Mesendoderm (in vitro differentiated cells): ENCODE results near the gene VIT.

Source experiments
- DNase-seq: peaks from one replicate; pipeline ENCODE4 v3.0.0; 2013
- H2AK5ac ChIP-seq: 2 replicates; pipeline ENCODE4 v1.6.1; 2013; ENCODE audit warnings: low read length, inconsistent platforms
- H2BK120ac ChIP-seq: 2 replicates; pipeline ENCODE4 v1.6.1; 2013; ENCODE audit warnings: low read depth, mild to moderate bottlenecking, low read length, moderate library complexity, mixed read lengths
- H2BK15ac ChIP-seq: replicated peaks from 2 replicates; pipeline ENCODE4 v1.6.1; 2013; ENCODE audit warnings: low read depth, mild to moderate bottlenecking, moderate library complexity
- H2BK5ac ChIP-seq: 2 replicates; pipeline ENCODE4 v1.6.1; 2013; ENCODE audit warnings: low read length, inconsistent platforms
- H3K18ac ChIP-seq: 2 replicates; pipeline ENCODE4 v1.6.1; 2013; ENCODE audit warnings: mild to moderate bottlenecking, low read length, mixed read lengths
- H3K23ac ChIP-seq: one replicate; pipeline ENCODE4 v1.6.1; 2013; ENCODE audit warnings: low read length
- H3K27ac ChIP-seq: 2 replicates; pipeline ENCODE4 v1.5.1; 2013; ENCODE audit warnings: low read depth, mild to moderate bottlenecking, inconsistent platforms, low read length, moderate library complexity
- H3K27me3 ChIP-seq: 2 replicates; pipeline ENCODE4 v1.6.1; 2013; ENCODE audit warnings: low read length, control low read depth, mild to moderate bottlenecking, inconsistent platforms; ENCODE audit not compliant: insufficient read depth, poor library complexity
- H3K36me3 ChIP-seq: 2 replicates; pipeline ENCODE4 v1.6.1; 2013; ENCODE audit warnings: low read length, inconsistent platforms; ENCODE audit not compliant: control insufficient read depth, insufficient read depth
- H3K4ac ChIP-seq: one replicate; pipeline ENCODE4 v1.6.1; 2013; ENCODE audit warnings: low read depth, mild to moderate bottlenecking, low read length, moderate library complexity
- H3K4me1 ChIP-seq: 2 replicates; pipeline ENCODE4 v1.6.1; 2013; ENCODE audit warnings: low read depth, low read length, inconsistent platforms; ENCODE audit not compliant: control insufficient read depth
- H3K4me2 ChIP-seq: 2 replicates; pipeline ENCODE4 v1.6.1; 2013; ENCODE audit warnings: low read length
- H3K4me3 ChIP-seq: 2 replicates; pipeline ENCODE4 v1.5.1; 2013; ENCODE audit warnings: mild to moderate bottlenecking, low read length
- H3K56ac ChIP-seq: one replicate; pipeline ENCODE4 v1.6.1; 2013; ENCODE audit warnings: low read length
- H3K79me1 ChIP-seq: 2 replicates; pipeline ENCODE4 v1.6.1; 2013; ENCODE audit warnings: low read length, inconsistent platforms
- H3K79me2 ChIP-seq: 2 replicates; pipeline ENCODE4 v1.6.1; 2013; ENCODE audit warnings: mild to moderate bottlenecking, low read length; ENCODE audit not compliant: control insufficient read depth, insufficient read depth
- H3K9ac ChIP-seq: 2 replicates; pipeline ENCODE4 v1.6.1; 2013; ENCODE audit warnings: low read length, inconsistent platforms
- H4K5ac ChIP-seq: one replicate; pipeline ENCODE4 v1.6.1; 2013; ENCODE audit warnings: low read length
- H4K8ac ChIP-seq: one replicate; pipeline ENCODE4 v1.6.1; 2013; ENCODE audit warnings: low read depth, mild to moderate bottlenecking, control low read depth, low read length, moderate library complexity
- WGBS: extraction: QIAGEN DNeasy Blood & Tissue Kit; methylation state at CpG from one replicate; pipeline ENCODE4 v1.1.7; 2013; ENCODE audit warnings: low lambda C conversion rate, missing lambda C conversion rate; ENCODE audit not compliant: insufficient coverage; ENCODE audit errors: extremely low coverage; 5-methylcytosine and 5-hydroxymethylcytosine counted together

The VIT gene

GRCh38 chr2:36748166-36748565, 51.7 kb downstream of the VIT start:
- Histone ChIP-seq H3K4me1 (no peaks in the 10 kb centered on the region), H3K79me2 (no peaks in the 10 kb centered on the region), H3K79me1 (no peaks in the 10 kb centered on the region), H3K27me3 (no peaks in the 10 kb centered on the region), H2BK120ac (no peak overlapping the region), H2BK5ac (no peak overlapping the region), H2AK5ac (no peak overlapping the region), H3K36me3 (no peaks in the 10 kb centered on the region), H3K4me2 (no peak overlapping the region), H4K5ac (no peak overlapping the region), H3K56ac (no peak overlapping the region), H3K9ac (no peak overlapping the region), H3K27ac (no peak overlapping the region), H3K18ac (no peak overlapping the region), H2BK15ac (peak overlapping the region; percentile 85), H3K4ac (no peak overlapping the region), H3K4me3 (no peak overlapping the region), H4K8ac (no peak overlapping the region), H3K23ac (no peak overlapping the region)
- no peak for DNase-seq
- no CpG with 5 or more reads among the region's 1 CpG for WGBS

GRCh38 chr2:36750101-36750500, 53.6 kb downstream of the VIT start:
- Histone ChIP-seq H3K27me3 (no peaks in the 10 kb centered on the region), H3K18ac (no peak overlapping the region), H3K27ac (no peak overlapping the region), H2BK5ac (no peak overlapping the region), H3K79me2 (no peaks in the 10 kb centered on the region), H2BK15ac (no peak overlapping the region), H3K4ac (no peak overlapping the region), H3K56ac (no peak overlapping the region), H3K9ac (no peak overlapping the region), H2AK5ac (no peak overlapping the region), H3K4me3 (no peak overlapping the region), H3K23ac (no peak overlapping the region), H3K4me1 (peaks cover 6% of the 10 kb centered on the region), H3K79me1 (no peaks in the 10 kb centered on the region), H4K5ac (no peak overlapping the region), H3K4me2 (no peak overlapping the region), H2BK120ac (no peak overlapping the region), H4K8ac (no peak overlapping the region), H3K36me3 (no peaks in the 10 kb centered on the region)
- WGBS, result no CpG with 5 or more reads among the region's 5 CpGs
- no peak for DNase-seq

DNA sequence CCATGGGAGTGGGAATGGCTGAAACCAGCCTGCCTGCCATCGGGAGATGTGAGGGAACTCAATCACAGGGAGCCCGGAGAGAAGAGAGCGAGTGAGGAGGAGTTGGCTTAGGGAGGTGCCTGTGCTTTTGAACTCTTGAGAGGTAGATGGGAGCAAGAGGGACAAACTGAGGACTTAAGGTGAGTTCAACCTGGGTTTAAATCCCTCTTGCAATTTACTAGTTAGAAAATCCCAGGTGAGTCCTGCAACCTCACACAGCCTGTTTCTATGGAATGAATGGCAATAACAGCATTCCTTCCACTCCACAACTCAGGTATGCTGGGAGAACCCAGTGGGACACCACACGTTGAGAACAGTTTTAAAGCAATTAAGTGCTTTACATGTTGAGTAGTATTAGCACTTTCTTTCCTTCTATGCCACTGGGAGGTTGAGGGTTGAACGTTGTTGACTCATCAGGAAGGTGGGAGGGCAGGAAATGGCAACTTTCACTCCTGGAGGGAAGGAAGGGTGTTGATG, 57.3 kb downstream of the VIT start:
- Histone ChIP-seq H3K79me2 (no peaks in the 10 kb centered on the region), H3K4me2 (no peak overlapping the region), H3K36me3 (no peaks in the 10 kb centered on the region), H2BK15ac (no peak overlapping the region), H3K9ac (peak overlapping the region; percentile 15), H2AK5ac (no peak overlapping the region), H2BK5ac (peak overlapping the region; percentile 28), H4K8ac (no peak overlapping the region), H2BK120ac (no peak overlapping the region), H3K56ac (no peak overlapping the region), H3K4ac (no peak overlapping the region), H3K4me1 (peaks cover 8% of the 10 kb centered on the region), H3K23ac (no peak overlapping the region), H3K27me3 (no peaks in the 10 kb centered on the region), H3K27ac (peak overlapping the region; percentile 69), H3K4me3 (no peak overlapping the region), H3K79me1 (no peaks in the 10 kb centered on the region), H3K18ac (no peak overlapping the region), H4K5ac (no peak overlapping the region)
- DNase-seq, result peak; percentile 95
- no CpG with 5 or more reads among the region's 5 CpGs for WGBS

GRCh38 chr2:36754578-36754977, 58.1 kb downstream of the VIT start:
- Histone ChIP-seq H2AK5ac (no peak overlapping the region), H3K56ac (no peak overlapping the region), H3K27ac (no peak overlapping the region), H3K4me3 (no peak overlapping the region), H3K27me3 (no peaks in the 10 kb centered on the region), H2BK120ac (no peak overlapping the region), H2BK15ac (no peak overlapping the region), H4K8ac (no peak overlapping the region), H3K79me1 (no peaks in the 10 kb centered on the region), H3K18ac (peak overlapping the region; percentile 53), H3K4me1 (peaks cover 8% of the 10 kb centered on the region), H4K5ac (no peak overlapping the region), H2BK5ac (no peak overlapping the region), H3K36me3 (no peaks in the 10 kb centered on the region), H3K79me2 (no peaks in the 10 kb centered on the region), H3K4ac (no peak overlapping the region), H3K23ac (no peak overlapping the region), H3K9ac (no peak overlapping the region), H3K4me2 (no peak overlapping the region)
- WGBS, result no CpG with 5 or more reads among the region's 3 CpGs
- DNase-seq, result no peak

DNA sequence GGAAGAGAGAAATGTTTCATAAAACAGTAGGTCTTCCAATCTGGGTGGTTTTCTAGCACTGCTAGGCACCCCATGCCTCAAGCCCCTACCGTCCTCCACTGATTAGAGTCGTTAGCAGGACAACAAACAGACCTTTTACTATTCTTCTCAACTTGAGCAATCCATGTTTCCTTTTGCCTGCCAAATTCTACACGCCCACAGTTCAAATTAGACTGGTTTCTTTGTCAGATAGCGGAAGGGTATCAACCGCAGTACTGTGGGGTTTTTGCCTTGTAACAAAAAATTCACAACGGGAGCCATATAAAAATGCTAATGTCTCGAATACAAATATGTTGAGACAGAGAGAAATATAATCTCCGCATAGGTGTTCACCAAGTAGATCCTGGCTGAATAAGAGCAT, 59.9 kb downstream of the VIT start:
- H3K4me3 ChIP-seq, result no peak overlapping the region
- no peak overlapping the region for H2BK120ac ChIP-seq
- H3K56ac ChIP-seq, result no peak overlapping the region
- no peak overlapping the region for H3K27ac ChIP-seq
- no peak overlapping the region for H2AK5ac ChIP-seq
- no peak overlapping the region for H3K23ac ChIP-seq
- no peak overlapping the region for H2BK15ac ChIP-seq
- no peak overlapping the region for H2BK5ac ChIP-seq
- no CpG with 5 or more reads among the region's 8 CpGs for WGBS
- DNase-seq, result no peak
- H3K36me3 ChIP-seq, result no peaks in the 10 kb centered on the region
- H3K4me2 ChIP-seq, result no peak overlapping the region
- no peak overlapping the region for H3K4ac ChIP-seq
- H3K79me2 ChIP-seq, result no peaks in the 10 kb centered on the region
- H4K5ac ChIP-seq, result no peak overlapping the region
- no peak overlapping the region for H3K9ac ChIP-seq
- no peak overlapping the region for H3K18ac ChIP-seq
- H3K27me3 ChIP-seq, result no peaks in the 10 kb centered on the region
- H3K79me1 ChIP-seq, result no peaks in the 10 kb centered on the region
- no peak overlapping the region for H4K8ac ChIP-seq
- H3K4me1 ChIP-seq, result peaks cover 8% of the 10 kb centered on the region

DNA sequence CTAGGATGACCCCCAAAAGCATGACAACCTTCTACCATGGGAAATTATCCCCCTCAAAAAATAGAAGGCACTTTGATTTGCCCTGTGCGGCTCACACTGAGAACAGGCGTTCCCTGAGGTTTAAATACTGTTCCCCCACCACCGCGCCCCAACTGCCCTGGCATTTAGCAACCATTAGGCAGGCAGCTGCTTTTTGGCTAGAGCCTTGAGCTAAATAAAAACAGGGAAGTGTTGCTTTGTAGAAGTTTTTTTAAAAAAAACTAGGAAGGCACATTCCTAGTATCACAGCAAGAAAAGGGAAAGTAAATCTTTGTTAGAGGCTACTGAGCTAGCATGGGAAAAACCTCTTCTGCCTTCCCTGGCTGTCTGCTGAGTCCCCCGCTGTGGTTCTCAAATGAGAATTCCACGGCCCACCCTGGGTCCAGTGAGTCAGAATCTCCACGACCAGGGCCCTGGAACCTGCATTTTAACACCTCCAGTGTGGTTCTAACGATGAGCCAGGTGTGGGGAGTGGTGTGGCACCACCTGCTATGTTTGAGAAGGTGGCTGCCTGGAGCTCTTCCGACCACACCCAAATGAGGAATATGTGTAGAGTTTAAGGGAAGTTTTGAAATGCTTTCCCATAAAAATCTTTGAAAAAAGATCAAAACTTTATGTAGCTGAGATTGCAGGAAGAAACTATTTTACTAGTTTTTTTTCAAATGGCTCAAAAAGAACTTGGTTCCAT, 66.4 kb downstream of the VIT start:
- Histone ChIP-seq H3K79me1 (no peaks in the 10 kb centered on the region), H3K36me3 (no peaks in the 10 kb centered on the region), H3K4me3 (no peak overlapping the region), H3K27me3 (no peaks in the 10 kb centered on the region), H3K18ac (no peak overlapping the region), H3K4ac (no peak overlapping the region), H3K4me2 (no peak overlapping the region), H2BK120ac (no peak overlapping the region), H3K27ac (no peak overlapping the region), H3K9ac (no peak overlapping the region), H3K79me2 (no peaks in the 10 kb centered on the region), H3K56ac (no peak overlapping the region), H4K8ac (no peak overlapping the region), H2BK15ac (no peak overlapping the region), H4K5ac (no peak overlapping the region), H2AK5ac (no peak overlapping the region), H3K4me1 (no peaks in the 10 kb centered on the region), H3K23ac (no peak overlapping the region), H2BK5ac (no peak overlapping the region)
- WGBS, result no CpG with 5 or more reads among the region's 9 CpGs
- peak; percentile 21 for DNase-seq
